GM19023 (cell line): Measurements from ENCODE around the gene GJA10.
"Not testable (repeated sequence)": the region's sequence is repeated elsewhere in the genome, so short reads cannot be mapped to it uniquely, and the experiment has no call there.

Experiments used
- ATAC-seq: cut with Tn5 transposase; IDR thresholded peaks from one replicate; pipeline ENCODE4 v1.9.1; 2021; ENCODE audit warnings: mild to moderate bottlenecking, moderate library complexity; ENCODE audit not compliant: unreplicated experiment

The GJA10 gene

DNA sequence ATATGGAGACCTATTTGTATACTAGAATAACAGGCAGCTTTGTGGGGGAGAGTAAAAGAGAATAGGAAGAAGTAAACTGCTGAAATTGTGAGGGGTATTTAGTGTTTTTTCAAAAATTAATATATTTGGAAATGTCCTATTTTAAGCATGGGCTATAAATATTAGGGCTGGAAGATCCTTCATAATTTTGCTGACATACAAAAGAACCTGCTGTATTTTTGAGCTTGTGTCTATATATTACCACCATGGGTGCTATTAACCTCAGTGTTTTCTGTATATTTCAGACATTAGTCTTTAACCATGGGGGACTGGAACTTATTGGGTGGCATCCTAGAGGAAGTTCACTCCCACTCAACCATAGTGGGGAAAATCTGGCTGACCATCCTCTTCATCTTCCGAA is at the start of gene GJA10:
GJA10 (plus strand) TSS at position 301 of the 400 bp plus-strand sequence; CDS start at position 301, 0 bp downstream.
- ATAC-seq = no peak

DNA sequence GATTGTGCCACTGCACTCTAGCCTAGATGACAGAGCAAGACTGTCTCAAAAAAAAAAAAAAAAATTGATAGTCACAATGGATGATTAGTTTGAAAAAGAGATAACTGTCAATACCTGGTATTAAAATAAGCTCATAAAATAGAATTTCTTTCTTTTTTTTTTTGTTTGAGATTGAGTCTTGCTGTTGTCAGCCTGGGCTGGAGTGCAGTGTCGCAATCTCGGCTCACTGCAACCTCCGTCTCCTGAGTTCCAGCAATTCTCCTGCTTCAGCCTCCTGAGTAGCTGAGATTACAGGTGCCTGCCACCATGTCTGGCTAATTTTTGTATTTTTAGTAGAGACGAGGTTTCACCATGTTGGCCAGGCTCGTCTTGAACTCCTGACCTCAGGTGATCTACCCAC is 46.8 kb upstream of the GJA10 start:
- ATAC-seq = not testable (repeated sequence)

DNA sequence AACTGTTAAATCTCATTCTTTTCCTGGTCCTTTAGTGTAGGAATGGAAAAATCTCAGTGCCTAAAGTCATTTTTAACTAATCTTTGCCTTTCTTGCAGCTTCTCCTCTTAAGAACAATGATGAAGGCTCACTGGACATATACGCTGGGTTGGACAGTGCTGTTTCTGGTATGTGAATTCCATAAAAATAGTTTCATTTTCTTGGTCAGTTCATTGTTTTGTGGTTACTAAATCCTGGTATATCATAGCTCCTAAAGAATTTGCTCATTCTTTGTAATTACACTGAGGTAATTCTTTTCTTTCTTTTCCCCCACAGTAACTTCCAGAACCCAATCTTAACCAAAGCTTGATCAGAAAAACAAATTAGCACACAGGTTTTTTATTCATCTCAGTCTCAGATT is 41.2 kb upstream of the GJA10 start:
- no peak for ATAC-seq

GRCh38 chr6:89858041-89858440 is 36.2 kb upstream of the GJA10 start:
- ATAC-seq = no peak

DNA sequence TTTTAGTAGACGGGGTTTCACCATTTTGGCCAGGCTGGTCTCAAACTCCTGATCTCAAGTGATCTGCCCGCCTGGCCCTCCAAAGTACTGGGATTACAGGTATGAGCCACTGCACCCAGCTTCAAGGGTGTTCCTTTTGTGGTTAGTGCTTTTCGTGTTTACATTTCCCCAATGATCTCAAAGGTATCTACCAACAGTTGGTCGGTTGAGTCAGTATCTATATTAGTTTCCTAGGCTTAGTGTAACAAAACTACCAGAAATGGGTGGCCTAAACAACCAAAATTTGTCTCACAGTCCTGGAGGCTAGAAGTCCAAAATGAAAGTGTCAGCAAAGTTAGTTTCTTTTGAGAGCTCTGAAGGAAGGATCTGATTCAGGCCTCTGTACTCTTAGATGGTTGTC is 34.5 kb upstream of the GJA10 start:
- peak; percentile 70 for ATAC-seq

DNA sequence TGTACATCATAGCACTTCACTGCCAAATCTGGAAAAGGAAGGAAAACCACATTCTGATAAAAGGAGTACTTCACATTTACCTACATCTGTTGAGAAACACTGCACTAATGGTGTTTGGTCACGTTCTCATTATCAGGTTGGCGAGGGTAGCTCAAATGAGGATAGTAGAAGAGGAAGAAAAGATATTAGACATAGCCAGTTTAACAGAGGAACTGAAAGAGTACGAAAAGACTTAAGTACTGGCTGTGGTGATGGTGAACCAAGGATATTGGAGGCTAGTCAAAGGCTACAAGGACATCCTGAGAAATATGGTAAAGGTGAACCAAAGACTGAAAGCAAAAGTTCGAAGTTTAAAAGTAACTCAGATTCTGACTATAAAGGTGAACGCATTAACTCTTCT is 32.0 kb upstream of the GJA10 start:
- peak; percentile 60 for ATAC-seq

DNA sequence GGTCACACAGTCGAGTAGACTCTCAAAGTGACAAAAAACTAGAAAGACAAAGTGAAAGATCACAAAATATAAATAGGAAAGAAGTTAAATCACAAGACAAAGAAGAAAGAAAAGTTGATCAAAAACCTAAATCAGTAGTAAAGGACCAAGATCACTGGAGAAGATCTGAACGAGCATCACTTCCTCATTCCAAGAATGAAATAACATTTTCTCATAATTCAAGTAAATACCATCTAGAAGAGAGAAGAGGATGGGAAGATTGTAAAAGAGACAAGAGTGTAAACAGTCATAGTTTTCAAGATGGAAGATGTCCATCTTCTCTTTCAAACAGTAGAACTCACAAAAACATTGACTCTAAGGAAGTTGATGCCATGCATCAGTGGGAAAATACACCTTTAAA is 31.6 kb upstream of the GJA10 start:
- ATAC-seq = no peak

DNA sequence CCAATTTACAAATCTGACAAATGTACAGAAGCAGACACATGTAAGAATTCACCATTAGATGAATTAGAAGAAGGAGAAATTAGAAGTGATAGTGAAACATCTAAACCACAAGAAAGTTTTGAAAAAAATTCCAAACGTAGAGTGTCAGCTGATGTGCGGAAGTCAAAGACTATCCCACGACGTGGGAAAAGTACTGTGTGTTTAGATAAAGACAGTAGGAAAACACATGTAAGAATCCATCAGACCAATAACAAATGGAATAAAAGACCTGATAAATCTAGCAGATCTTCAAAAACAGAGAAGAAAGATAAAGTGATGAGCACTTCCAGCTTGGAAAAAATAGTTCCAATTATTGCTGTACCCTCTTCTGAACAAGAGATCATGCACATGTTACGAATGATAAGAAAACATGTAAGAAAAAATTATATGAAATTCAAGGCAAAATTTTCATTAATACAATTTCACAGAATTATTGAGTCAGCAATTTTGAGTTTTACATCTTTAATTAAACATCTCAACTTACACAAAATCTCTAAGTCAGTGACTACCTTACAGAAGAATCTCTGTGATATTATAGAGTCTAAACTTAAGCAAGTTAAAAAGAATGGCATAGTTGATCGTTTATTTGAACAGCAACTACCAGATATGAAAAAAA is 28.1 kb upstream of the GJA10 start:
- ATAC-seq = no peak

GRCh38 chr6:89873721-89874120 is 20.5 kb upstream of the GJA10 start:
- no peak for ATAC-seq

- no peak for ATAC-seq
Measured at GRCh38 chr6:89874438-89874837, 19.8 kb upstream of the GJA10 start.

DNA sequence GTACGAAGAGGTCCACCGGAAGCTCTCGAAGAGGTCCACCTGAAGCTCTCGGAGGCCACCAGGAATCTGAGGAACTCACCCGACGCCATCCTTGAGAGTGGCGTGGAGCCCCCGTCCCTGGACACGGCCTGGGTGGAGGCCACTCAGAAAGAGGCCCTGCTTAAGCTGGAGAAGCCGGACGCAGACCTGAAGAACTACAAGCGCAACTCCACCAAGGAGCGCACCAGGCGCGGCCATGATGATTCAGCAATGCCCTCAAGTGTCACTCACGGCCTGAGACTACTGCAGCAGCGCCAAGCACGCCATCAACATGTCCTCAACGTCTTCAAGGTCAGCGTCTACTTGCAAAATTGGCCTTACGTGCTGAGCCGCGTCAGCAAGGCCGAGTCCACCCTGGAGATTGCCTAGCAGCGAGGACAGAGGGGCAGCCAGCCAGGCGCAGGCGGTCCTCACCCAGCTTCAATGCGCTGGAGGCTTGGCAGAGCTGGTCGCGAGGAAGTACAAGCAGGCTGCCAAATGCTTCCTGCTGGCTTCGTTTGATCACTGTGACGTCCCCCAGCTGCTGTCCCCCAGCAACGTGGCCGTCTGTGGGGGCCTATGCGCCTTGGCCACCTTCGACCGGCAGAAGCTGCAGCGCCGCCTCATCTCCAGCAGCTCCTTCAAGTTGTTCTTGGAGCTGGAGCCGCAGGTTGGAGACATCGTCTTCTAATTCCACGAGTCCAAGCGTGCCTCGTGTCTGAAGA is 7.7 kb upstream of the GJA10 start:
- ATAC-seq = no peak

GRCh38 chr6:89887452-89888137 is 6.7 kb upstream of the GJA10 start:
- no peak for ATAC-seq

- ATAC-seq = no peak
Measured at GRCh38 chr6:89888138-89888514, 6.1 kb upstream of the GJA10 start.

DNA sequence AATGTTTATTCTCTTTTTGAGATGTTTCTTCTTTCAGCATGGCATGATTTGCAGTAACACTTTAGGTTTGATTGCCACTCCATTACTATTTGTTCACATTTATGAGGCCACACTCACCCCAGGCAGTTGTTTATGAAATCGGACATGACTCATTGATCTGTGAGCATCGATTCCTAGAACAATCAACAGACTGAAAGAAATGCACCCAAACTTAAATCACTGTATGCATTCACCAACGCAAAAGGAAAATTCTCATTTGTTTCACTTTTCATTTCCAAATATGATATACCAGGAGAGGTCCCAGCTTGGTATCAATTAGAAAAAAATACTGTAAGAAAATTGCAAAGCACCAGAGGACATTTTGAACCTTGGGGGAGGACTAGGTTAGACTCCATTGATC is 5.4 kb upstream of the GJA10 start:
- ATAC-seq = no peak

DNA sequence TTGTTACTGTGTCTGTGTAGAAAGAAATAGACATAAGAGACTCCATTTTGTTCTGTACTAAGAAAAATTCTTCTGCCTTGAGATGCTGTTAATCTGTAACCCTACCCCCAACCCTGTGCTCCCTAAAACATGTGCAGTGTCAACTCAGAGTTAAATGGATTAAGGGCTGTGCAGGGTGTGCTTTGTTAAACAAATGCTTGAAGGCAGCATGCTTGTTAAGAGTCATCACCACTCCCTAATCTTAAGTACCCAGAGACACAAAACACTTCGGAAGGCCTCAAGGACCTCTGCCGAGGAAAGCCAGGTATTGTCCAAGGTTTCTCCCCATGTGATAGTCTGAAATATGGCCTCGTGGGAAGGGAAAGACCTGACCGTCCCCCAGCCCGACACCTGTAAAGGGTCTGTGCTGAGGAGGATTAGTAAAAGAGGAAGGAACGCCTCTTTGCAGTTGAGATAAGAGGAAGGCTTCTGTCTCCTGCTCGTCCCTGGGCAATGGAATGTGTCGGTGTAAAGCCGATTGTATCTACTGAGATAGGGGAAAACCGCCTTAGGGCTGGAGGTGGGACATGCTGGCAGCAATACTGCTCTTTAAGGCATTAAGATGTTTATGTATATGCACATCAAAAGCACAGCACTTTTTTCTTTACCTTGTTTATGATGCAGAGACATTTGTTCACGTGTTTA is 3.3 kb upstream of the GJA10 start:
- not testable (repeated sequence) for ATAC-seq

GRCh38 chr6:89892577-89892976 is 1.7 kb upstream of the GJA10 start:
- ATAC-seq = not testable (repeated sequence)

- ATAC-seq = no peak
Measured at GRCh38 chr6:89895276-89895874, 1.1 kb downstream of the GJA10 start.

DNA sequence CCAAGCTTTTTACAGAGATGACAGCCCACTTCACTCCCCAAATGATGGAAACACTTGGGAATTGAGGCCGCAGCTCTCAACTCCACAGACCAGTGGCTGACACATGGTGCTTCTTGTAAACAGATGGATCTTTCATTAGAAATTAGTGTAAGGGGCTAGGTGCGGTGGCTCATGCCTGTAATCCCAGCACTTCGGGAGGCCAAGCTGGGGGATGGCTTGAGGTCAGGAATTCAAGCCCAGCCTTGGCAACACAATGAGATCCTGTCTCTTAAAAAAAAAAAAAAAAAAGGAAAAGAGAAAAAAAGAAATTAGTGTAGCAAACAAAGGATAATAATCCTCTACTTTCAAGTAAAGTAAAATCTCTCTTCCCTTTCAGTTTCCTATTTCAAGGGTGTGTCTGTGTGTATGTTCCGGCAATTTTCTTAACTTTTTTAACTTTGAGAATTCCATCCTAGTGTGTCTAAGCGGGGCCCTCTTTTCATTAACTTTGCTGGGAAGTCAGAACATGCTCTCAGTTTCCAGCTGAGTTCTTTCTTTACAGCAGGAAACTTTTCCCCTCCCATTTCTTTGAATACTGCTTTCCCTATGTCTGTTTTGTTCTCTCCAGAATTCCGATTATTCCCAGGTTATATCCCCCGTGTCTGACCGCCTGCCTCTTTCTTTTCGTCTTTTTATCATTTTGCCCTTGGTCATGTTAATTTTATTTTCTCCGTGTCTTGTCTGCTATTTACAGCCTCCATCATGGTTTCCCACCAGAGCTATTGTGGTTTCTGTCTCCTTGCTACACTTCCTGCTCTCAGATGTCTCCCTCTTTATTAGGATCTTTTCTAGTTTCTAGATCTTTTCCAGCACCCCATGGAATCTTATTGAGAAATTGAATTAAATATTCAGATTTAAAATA is 16.0 kb downstream of the GJA10 start:
- ATAC-seq = not testable (repeated sequence)

DNA sequence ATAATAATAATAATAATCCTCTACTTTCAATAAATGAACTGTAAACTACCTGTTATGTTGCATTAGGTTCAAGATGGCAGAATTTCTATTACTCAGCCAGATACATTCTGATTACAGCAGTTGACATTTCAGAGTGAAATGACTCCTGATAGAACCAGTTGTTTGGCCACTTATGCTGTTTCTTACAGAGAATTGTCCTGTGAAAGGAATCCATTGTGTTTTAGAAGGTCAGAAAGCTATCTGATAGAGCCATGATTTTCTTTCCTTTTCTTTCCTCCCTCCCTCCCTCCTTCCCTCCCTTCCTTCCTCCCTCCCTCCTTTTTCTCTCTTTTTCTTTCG is 16.6 kb downstream of the GJA10 start:
- no peak for ATAC-seq
